A673 (cell line): ENCODE data around the gene EFCAB8. TPM values are rescaled to one million over a fixed set of nuclear protein-coding genes. Genes with fewer than 3 reads are reported as not detected.
"Not testable (repeated sequence)": the region's sequence is repeated elsewhere in the genome, so short reads cannot be mapped to it uniquely, and the experiment has no call there.

Experiments
- BruUV-seq: library from RNA; stranded (reverse); fragments of 400-500 nt; replicated peaks from 2 replicates; lab custom pipeline; 2021; lab: Mats Ljungman, UMichigan
- CTCF ChIA-PET: fragments of 300-600 bp; sonication (Branson Sonifier 250); formaldehyde crosslinking; loops from one replicate; lab custom pipeline; 2022; ENCODE audit warnings: antibody characterized with exemption; lab: Charles Lee
- POLR2A ChIA-PET: fragments of 300-600 bp; sonication (Branson Sonifier 250); formaldehyde crosslinking; loops from one replicate; lab custom pipeline; 2022; ENCODE audit warnings: antibody characterized with exemption; ENCODE audit not compliant: low non-redundant PET; lab: Charles Lee
- DNase-seq: peaks from one replicate; pipeline ENCODE4 v3.0.0-alpha.2; 2015; ENCODE audit warnings: low spot score
- H3K27ac ChIP-seq: fragments of 200-600 bp; sonication (generic); 2 replicates; pipeline ENCODE4 v1.5.1; 2016; ENCODE audit warnings: mixed run types, low read depth, mild to moderate bottlenecking, mixed read lengths, antibody characterized with exemption, low read length; ENCODE audit not compliant: poor library complexity, severe bottlenecking
- H3K27me3 ChIP-seq: fragments of 200-600 bp; sonication (generic); replicated peaks from 2 replicates; pipeline ENCODE4 v1.6.1; 2017; ENCODE audit warnings: mixed run types, low read depth, mild to moderate bottlenecking, mixed read lengths, antibody characterized with exemption, low read length; ENCODE audit not compliant: insufficient read depth, poor library complexity
- H3K36me3 ChIP-seq: fragments of 200-600 bp; sonication (generic); 2 replicates; pipeline ENCODE4 v1.6.1; 2016; ENCODE audit warnings: mixed run types, mild to moderate bottlenecking, mixed read lengths, antibody characterized with exemption, low read length; ENCODE audit not compliant: insufficient read depth, poor library complexity, severe bottlenecking
- H3K4me1 ChIP-seq: fragments of 200-600 bp; sonication (generic); 2 replicates; pipeline ENCODE4 v1.6.1; 2017; ENCODE audit warnings: mixed run types, mild to moderate bottlenecking, mixed read lengths, antibody characterized with exemption, low read length; ENCODE audit not compliant: insufficient read depth, poor library complexity, severe bottlenecking
- H3K4me3 ChIP-seq: fragments of 200-600 bp; sonication (generic); 2 replicates; pipeline ENCODE4 v1.5.1; 2016; ENCODE audit warnings: low read depth, mixed run types, mild to moderate bottlenecking, mixed read lengths, low read length; ENCODE audit not compliant: poor library complexity, severe bottlenecking
- H3K9me3 ChIP-seq: fragments of 200-600 bp; sonication (generic); 2 replicates; pipeline ENCODE4 v1.6.1; 2016; ENCODE audit warnings: mixed run types, low read depth, mild to moderate bottlenecking, mixed read lengths, antibody characterized with exemption, low read length; ENCODE audit not compliant: poor library complexity, severe bottlenecking
- EZH2 ChIP-seq: fragments of 200-600 bp; sonication (generic); IDR thresholded peaks from 2 replicates; pipeline ENCODE4 v1.6.1; 2017; ENCODE audit warnings: borderline replicate concordance, low read depth, mild to moderate bottlenecking, mixed read lengths, antibody characterized with exemption, low read length; ENCODE audit not compliant: poor library complexity, severe bottlenecking
- intact Hi-C: fragments of 100-400 bp; cut with micrococcal nuclease; formaldehyde crosslinking; loops from one replicate; pipeline ENCODE4 v1.10.0; 2022; ENCODE audit not compliant: unreplicated experiment
- total RNA-seq: library from RNA; stranded (reverse); gene quantifications from 2 replicates; pipeline ENCODE4 v1.2.3, GENCODE V29; 2021
- TF ChIP-seq, protein P1 (sequence below): fragments of 300-800, 200-600 bp; sonication (generic); conservative IDR thresholded peaks from 2 replicates; pipeline ENCODE4 v1.5.1; 2017; ENCODE audit warnings: low read depth, mild to moderate bottlenecking, antibody characterized with exemption, low read length, moderate library complexity, mixed read lengths

The EFCAB8 gene
- total RNA-seq, 1 experiment from 2014 or later, result not detected

- ChIA-PET CTCF (no interaction called here), POLR2A (no interaction called here)
- Histone ChIP-seq H3K27me3 (no peaks in the 10 kb centered on the region), H3K36me3 (no peaks in the 10 kb centered on the region), H3K4me1 (no peaks in the 10 kb centered on the region), H3K27ac (no peak overlapping the region), H3K4me3 (no peak overlapping the region), H3K9me3 (peaks cover 10% of the 10 kb centered on the region)
- DNase-seq, result no peak
- no TSS peak for BruUV-seq
- intact Hi-C loops, result no loop called here
- no peak for TF ChIP-seq EZH2
- TF ChIP-seq, protein P1, sequence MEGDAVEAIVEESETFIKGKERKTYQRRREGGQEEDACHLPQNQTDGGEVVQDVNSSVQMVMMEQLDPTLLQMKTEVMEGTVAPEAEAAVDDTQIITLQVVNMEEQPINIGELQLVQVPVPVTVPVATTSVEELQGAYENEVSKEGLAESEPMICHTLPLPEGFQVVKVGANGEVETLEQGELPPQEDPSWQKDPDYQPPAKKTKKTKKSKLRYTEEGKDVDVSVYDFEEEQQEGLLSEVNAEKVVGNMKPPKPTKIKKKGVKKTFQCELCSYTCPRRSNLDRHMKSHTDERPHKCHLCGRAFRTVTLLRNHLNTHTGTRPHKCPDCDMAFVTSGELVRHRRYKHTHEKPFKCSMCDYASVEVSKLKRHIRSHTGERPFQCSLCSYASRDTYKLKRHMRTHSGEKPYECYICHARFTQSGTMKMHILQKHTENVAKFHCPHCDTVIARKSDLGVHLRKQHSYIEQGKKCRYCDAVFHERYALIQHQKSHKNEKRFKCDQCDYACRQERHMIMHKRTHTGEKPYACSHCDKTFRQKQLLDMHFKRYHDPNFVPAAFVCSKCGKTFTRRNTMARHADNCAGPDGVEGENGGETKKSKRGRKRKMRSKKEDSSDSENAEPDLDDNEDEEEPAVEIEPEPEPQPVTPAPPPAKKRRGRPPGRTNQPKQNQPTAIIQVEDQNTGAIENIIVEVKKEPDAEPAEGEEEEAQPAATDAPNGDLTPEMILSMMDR, result no peak
These were observed 102.4 kb downstream of the EFCAB8 start for GRCh38 chr20:32960849-32961731.

GRCh38 chr20:32962053-32962452 is 103.3 kb downstream of the EFCAB8 start:
- no peak for DNase-seq

GRCh38 chr20:32962646-32963045 is 103.9 kb downstream of the EFCAB8 start:
- POLR2A ChIA-PET, H3K36me3 ChIP-seq, CTCF ChIA-PET, H3K4me1 ChIP-seq, intact Hi-C loops, H3K27ac ChIP-seq, H3K4me3 ChIP-seq, H3K27me3 ChIP-seq, H3K9me3 ChIP-seq, BruUV-seq, DNase-seq: not testable (repeated sequence)

More at GRCh38 chr20:32962053-32962452, 103.3 kb downstream of the EFCAB8 start:
- TF ChIP-seq, protein P1, result no peak
- no peak for TF ChIP-seq EZH2
- Histone ChIP-seq H3K27me3 (no peaks in the 10 kb centered on the region), H3K36me3 (no peaks in the 10 kb centered on the region), H3K4me3 (no peak overlapping the region), H3K27ac (no peak overlapping the region), H3K9me3 (peaks cover under 1% of the 10 kb centered on the region), H3K4me1 (no peaks in the 10 kb centered on the region)
- ChIA-PET POLR2A (no interaction called here), CTCF (no interaction called here)
- no TSS peak for BruUV-seq
- intact Hi-C loops, result no loop called here

DNA sequence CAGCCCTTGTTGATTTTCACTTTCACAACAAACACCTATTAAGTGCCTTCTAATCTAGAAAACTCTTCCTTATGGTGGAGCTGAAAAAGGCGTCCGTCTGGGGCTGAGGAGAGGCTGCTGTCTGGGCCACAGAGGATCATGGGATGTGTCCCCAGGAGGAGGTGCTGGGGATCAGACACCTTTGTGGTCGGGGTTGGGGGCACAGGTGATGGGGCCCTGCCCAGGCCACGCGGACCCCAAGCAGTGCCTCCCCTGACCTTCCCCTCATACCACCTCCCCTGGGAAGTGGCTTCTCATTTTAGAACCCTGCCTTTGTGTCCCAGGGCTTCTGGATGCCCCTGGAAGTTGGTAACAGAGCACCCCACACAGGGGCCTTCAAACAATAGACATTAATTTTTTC is 104.5 kb downstream of the EFCAB8 start:
- TF ChIP-seq, protein P1, result no peak
- TF ChIP-seq EZH2, result no peak
- Histone ChIP-seq H3K27me3 (no peaks in the 10 kb centered on the region), H3K4me1 (no peaks in the 10 kb centered on the region), H3K36me3 (no peaks in the 10 kb centered on the region), H3K4me3 (no peak overlapping the region), H3K27ac (no peak overlapping the region), H3K9me3 (no peaks in the 10 kb centered on the region)
- no peak for DNase-seq
- CTCF ChIA-PET, result no interaction called here
- BruUV-seq, result no TSS peak
- intact Hi-C loops, result no loop called here
- POLR2A ChIA-PET, result no interaction called here
